ENCODE data around the gene RAB3C.
"Not testable (repeated sequence)": the region's sequence is repeated elsewhere in the genome, so short reads cannot be mapped to it uniquely, and the experiment has no call there.

GRCh38 chr5:58541935-58542334, 40.9 kb upstream of the RAB3C start:
- TF ChIP-seq CTCF, POLR2AphosphoS5, POLR2A (IDR thresholded peaks at IDR 0.05): not testable (repeated sequence)

Measured in breast epithelium (tissue), 3 donors.